Measurements from ENCODE around the gene CTNNBIP1.

GRCh38 chr1:9888886-9889285 is 21.2 kb downstream of the CTNNBIP1 start:
- TF ChIP-seq CTCF (IDR thresholded peaks at IDR 0.05) = no peak
- TF ChIP-seq POLR2A (IDR thresholded peaks at IDR 0.05) = no peak
